ENCODE measurements around the gene C15orf62. TPM values are rescaled to one million over a fixed set of nuclear protein-coding genes. Genes with fewer than 3 reads are reported as not detected.

Gene C15orf62
- polyA plus RNA-seq, 1 of the 3 experiments (the other 2 are of a cell fraction), result not detected

DNA sequence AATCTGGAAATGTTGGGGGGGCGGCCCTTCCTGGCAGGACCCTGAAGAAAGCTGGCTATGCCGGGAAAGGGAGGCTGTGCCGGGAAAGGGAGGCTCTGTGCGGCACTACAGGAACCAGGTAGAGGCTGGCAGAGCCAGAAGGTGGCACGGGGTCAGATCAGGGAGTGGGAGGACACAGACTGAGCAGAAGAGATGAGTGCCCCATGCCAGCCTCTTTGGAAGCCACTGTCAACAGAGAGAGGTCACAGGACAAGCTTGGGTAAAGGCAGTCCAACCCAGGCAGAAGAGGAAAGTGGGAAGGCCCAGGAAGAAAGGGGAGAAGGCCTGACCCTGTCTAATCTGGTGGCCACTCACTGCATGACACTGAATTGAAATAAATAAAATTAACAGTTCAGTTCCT, 1.5 kb downstream of the C15orf62 start:
- no peak overlapping the region for H3K4me3 ChIP-seq (ENCODE audit: low read depth in 2 of 2, low read length in 1 of 2)
- no peaks in the 10 kb centered on the region for H3K9me2 ChIP-seq
- no peak for DNase-seq
- no peaks in the 10 kb centered on the region for H4K20me1 ChIP-seq (ENCODE audit: insufficient read depth)
- H3F3A ChIP-seq (replicated peaks; ENCODE audit: insufficient read depth), result peaks cover 2% of the 10 kb centered on the region
- no peaks in the 10 kb centered on the region for H3K79me2 ChIP-seq (ENCODE audit: insufficient read depth)
- peaks cover 28 to 59% of the 10 kb centered on the region in 2 experiments; a peak in 3 of 4 replicates for H3K4me1 ChIP-seq (ENCODE audit: control insufficient read depth in 1 of 2, insufficient read depth in 2 of 2, low read depth in 1 of 2, low read length in 1 of 2)
- H3K27me3 ChIP-seq (ENCODE audit: insufficient read depth), result no peaks in the 10 kb centered on the region
- H3K36me3 ChIP-seq (replicated peaks in 1 of 2; ENCODE audit: control insufficient read depth in 1 of 2, insufficient read depth in 2 of 2, low read length in 1 of 2), result peaks cover 3 to 42% of the 10 kb centered on the region in 2 experiments
- no peaks in the 10 kb centered on the region for H3K9me3 ChIP-seq
- no peak overlapping the region for H3K9ac ChIP-seq
- no peak overlapping the region for H2AFZ ChIP-seq (ENCODE audit: low read depth)
- peak overlapping the region in 1 of 2 experiments; percentile 83; a peak in 2 of 4 replicates for H3K27ac ChIP-seq (ENCODE audit: low read depth in 2 of 2, low read length in 1 of 2)
- TF ChIP-seq ELF1 (IDR thresholded peaks at IDR 0.05), result no peak
- no peak for TF ChIP-seq TEAD4 (IDR thresholded peaks at IDR 0.05; ENCODE audit: borderline replicate concordance, insufficient read depth)
- no peak for TF ChIP-seq FOXJ3 (CRISPR knock-in tag; IDR thresholded peaks at IDR 0.05)
- ChIA-PET CTCF (interaction anchor here (0.7 to 31.8 kb wide), 7 partner anchors 10 to 152 kb away, joined by 3 to 555 read pairs (median 4); partner anchors contain the start of gene RMDN3), POLR2A (interaction anchor here (0.8 to 1.8 kb wide), 2 partner anchors 15 to 25 kb away, joined by 4 to 6 read pairs; no protein-coding TSS in a partner anchor)
- WGBS (ENCODE audit: low lambda C conversion rate), result 96% methylated on average over 5 of the region's 5 CpGs
- no peak overlapping the region for H3K4me2 ChIP-seq

- Histone ChIP-seq H3K79me2 (ENCODE audit: insufficient read depth) (no peaks in the 10 kb centered on the region), H3K4me1 (ENCODE audit: control insufficient read depth in 1 of 2, insufficient read depth in 2 of 2, low read depth in 1 of 2, low read length in 1 of 2) (peaks cover 20 to 52% of the 10 kb centered on the region in 2 experiments; a peak in 3 of 4 replicates), H3K4me3 (ENCODE audit: low read depth in 2 of 2, low read length in 1 of 2) (no peak overlapping the region), H3F3A (replicated peaks; ENCODE audit: insufficient read depth) (no peaks in the 10 kb centered on the region), H3K27me3 (ENCODE audit: insufficient read depth) (no peaks in the 10 kb centered on the region), H3K27ac (ENCODE audit: low read depth in 2 of 2, low read length in 1 of 2) (peak overlapping the region in 1 of 2 experiments; percentile 83; a peak in 2 of 4 replicates), H4K20me1 (ENCODE audit: insufficient read depth) (no peaks in the 10 kb centered on the region), H3K9me2 (no peaks in the 10 kb centered on the region), H3K9me3 (no peaks in the 10 kb centered on the region), H3K9ac (no peak overlapping the region), H3K36me3 (replicated peaks in 1 of 2; ENCODE audit: control insufficient read depth in 1 of 2, insufficient read depth in 2 of 2, low read length in 1 of 2) (peaks cover 3 to 47% of the 10 kb centered on the region in 2 experiments), H3K4me2 (no peak overlapping the region), H2AFZ (ENCODE audit: low read depth) (no peak overlapping the region)
- ChIA-PET CTCF (interaction anchor here (0.7 to 31.8 kb wide), 4 partner anchors 11 to 151 kb away, joined by 3 to 555 read pairs (median 61); partner anchors contain the start of gene RMDN3), POLR2A (interaction anchor here (0.8 kb wide), 1 partner anchor 16 kb away, joined by 4 read pairs; no protein-coding TSS in a partner anchor)
- WGBS (ENCODE audit: low lambda C conversion rate), result 93% methylated on average over 8 of the region's 13 CpGs
- no peak for TF ChIP-seq EP300 (IDR thresholded peaks at IDR 0.05; ENCODE audit: borderline replicate concordance in 1 of 2, low read depth in 1 of 2, low read length in 1 of 2)
- TF ChIP-seq, protein P1, sequence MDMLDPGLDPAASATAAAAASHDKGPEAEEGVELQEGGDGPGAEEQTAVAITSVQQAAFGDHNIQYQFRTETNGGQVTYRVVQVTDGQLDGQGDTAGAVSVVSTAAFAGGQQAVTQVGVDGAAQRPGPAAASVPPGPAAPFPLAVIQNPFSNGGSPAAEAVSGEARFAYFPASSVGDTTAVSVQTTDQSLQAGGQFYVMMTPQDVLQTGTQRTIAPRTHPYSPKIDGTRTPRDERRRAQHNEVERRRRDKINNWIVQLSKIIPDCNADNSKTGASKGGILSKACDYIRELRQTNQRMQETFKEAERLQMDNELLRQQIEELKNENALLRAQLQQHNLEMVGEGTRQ (IDR thresholded peaks at IDR 0.05; ENCODE audit: borderline replicate concordance, low read depth, low read length), result no peak
- no peak for TF ChIP-seq JUND (IDR thresholded peaks at IDR 0.05)
- no peak for TF ChIP-seq RCOR1 (IDR thresholded peaks at IDR 0.05; ENCODE audit: low read length)
- TF ChIP-seq GATA2 (CRISPR knock-in tag; IDR thresholded peaks at IDR 0.05), result no peak
- TF ChIP-seq EZH2phosphoT487 (IDR thresholded peaks at IDR 0.05; ENCODE audit: borderline replicate concordance, low read depth), result no peak
- TF ChIP-seq, protein P2, sequence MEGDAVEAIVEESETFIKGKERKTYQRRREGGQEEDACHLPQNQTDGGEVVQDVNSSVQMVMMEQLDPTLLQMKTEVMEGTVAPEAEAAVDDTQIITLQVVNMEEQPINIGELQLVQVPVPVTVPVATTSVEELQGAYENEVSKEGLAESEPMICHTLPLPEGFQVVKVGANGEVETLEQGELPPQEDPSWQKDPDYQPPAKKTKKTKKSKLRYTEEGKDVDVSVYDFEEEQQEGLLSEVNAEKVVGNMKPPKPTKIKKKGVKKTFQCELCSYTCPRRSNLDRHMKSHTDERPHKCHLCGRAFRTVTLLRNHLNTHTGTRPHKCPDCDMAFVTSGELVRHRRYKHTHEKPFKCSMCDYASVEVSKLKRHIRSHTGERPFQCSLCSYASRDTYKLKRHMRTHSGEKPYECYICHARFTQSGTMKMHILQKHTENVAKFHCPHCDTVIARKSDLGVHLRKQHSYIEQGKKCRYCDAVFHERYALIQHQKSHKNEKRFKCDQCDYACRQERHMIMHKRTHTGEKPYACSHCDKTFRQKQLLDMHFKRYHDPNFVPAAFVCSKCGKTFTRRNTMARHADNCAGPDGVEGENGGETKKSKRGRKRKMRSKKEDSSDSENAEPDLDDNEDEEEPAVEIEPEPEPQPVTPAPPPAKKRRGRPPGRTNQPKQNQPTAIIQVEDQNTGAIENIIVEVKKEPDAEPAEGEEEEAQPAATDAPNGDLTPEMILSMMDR (IDR thresholded peaks at IDR 0.05), result no peak
- TF ChIP-seq TCF12 (IDR thresholded peaks at IDR 0.05), result no peak
- TF ChIP-seq YY1 (IDR thresholded peaks at IDR 0.05; ENCODE audit: low read depth), result no peak
- peak; percentile 33 for DNase-seq
Observed at GRCh38 chr15:40772014-40772413, 2.2 kb downstream of the C15orf62 start.

Data from SK-N-SH (cell line).